Gastroesophageal sphincter (tissue), 4 donors: Measurements from ENCODE around the gene CHKA. TPM values are rescaled to one million over a fixed set of nuclear protein-coding genes. Genes with fewer than 3 reads are reported as not detected.
A peak's percentile ranks its signal among the peaks of the same experiment; 100 is the strongest.

Source experiments
- ATAC-seq: fragments of 150-250 bp; one replicate; pipeline ENCODE4 v1.9.1; 2016; ENCODE audit warnings: mild to moderate bottlenecking, moderate library complexity
- H3K27ac ChIP-seq, 4 donors: fragments of 200-600 bp; sonication (generic) in 3 of 4; 1 replicate in 3 of 4; 2 replicates in 1 of 4; pipeline ENCODE4 v1.5.1; 2016 to 2019
- H3K27me3 ChIP-seq: fragments of 200-600 bp; sonication (generic); one replicate; pipeline ENCODE4 v1.5.1; 2019
- H3K36me3 ChIP-seq, 2 donors: fragments of 200-600 bp; sonication (generic); one replicate each; pipeline ENCODE4 v1.5.1; 2019; ENCODE audit warnings: control low read depth in 1 of 2
- H3K4me1 ChIP-seq, 3 donors: fragments of 200-600 bp; sonication (generic); 1 replicate in 2 of 3; 2 replicates in 1 of 3; pipeline ENCODE4 v1.5.1; 2016 to 2019; ENCODE audit warnings: control low read depth in 2 of 3
- H3K4me3 ChIP-seq, 2 donors: fragments of 200-600 bp; sonication (generic); one replicate each; pipeline ENCODE4 v1.5.1; 2019; ENCODE audit warnings: mild to moderate bottlenecking in 1 of 2, moderate library complexity in 1 of 2
- H3K9me3 ChIP-seq, 3 donors: fragments of 200-600 bp; sonication (generic); one replicate each; pipeline ENCODE4 v1.5.1; 2017 to 2019; ENCODE audit warnings: control low read depth in 2 of 3
- CTCF ChIP-seq, 4 experiments: fragments of 200-600 bp in 2 of 4; fragments of 450-650 bp in 2 of 4; sonication (generic) in 1 of 4; IDR thresholded peaks; one replicate each; pipeline ENCODE4 v1.5.1; 2017 to 2019; ENCODE audit warnings: antibody characterized with exemption in 4 of 4, mild to moderate bottlenecking in 2 of 4, moderate library complexity in 2 of 4
- EP300 ChIP-seq: sonication (generic); formaldehyde crosslinking; IDR thresholded peaks from one replicate; pipeline ENCODE4 v1.6.1; 2017; ENCODE audit warnings: antibody characterized with exemption, mild to moderate bottlenecking
- POLR2A ChIP-seq, 2 donors: fragments of 450-650 bp; IDR thresholded peaks; one replicate each; pipeline ENCODE4 v1.6.1; 2017; ENCODE audit warnings: antibody characterized with exemption in 2 of 2, mild to moderate bottlenecking in 2 of 2, moderate library complexity in 1 of 2
- POLR2AphosphoS5 ChIP-seq: sonication (generic); formaldehyde crosslinking; IDR thresholded peaks from one replicate; pipeline ENCODE4 v1.6.1; 2017; ENCODE audit warnings: antibody characterized with exemption
- WGBS, 2 donors: methylation state at CpG; one replicate each; pipeline ENCODE4 v1.1.5; 2018; ENCODE audit warnings: low coverage in 1 of 2; 5-methylcytosine and 5-hydroxymethylcytosine counted together
- total RNA-seq, 4 donors: library from RNA; depleted of rRNA; stranded (reverse); fragments of >200 nt; gene quantifications; one replicate each; pipeline ENCODE4 v1.1.0, GENCODE V29; 2016

Gene CHKA
- total RNA-seq, 4 donors from 2014 or later, result 11.1 to 66.1 (median 33.9) TPM

DNA sequence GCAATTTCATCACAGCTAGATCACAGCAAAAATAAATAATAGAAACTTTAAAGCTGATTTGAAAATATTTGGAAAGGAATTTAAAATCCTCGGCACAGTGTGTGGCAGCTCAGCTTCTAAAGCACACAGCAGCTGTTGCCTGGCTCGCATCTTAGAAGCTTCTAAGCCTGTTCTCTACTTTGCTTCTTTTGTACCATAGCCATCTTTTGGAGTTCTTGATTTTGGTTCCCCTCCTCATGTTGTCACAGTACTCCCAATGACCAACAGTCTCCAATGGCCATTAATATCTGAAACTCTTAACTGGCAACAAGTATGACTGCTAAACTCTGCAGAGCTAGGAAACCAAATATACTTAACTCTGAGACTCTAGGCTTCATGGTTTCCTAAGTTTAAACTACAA, 28.8 kb downstream of the CHKA start:
- TF ChIP-seq CTCF (IDR thresholded peaks at IDR 0.05), result no peak
- TF ChIP-seq POLR2A (IDR thresholded peaks at IDR 0.05), result no peak
- TF ChIP-seq EP300, result no peak
- no peak for ATAC-seq
- Histone ChIP-seq H3K27ac (no peak overlapping the region), H3K36me3 (peaks cover 0 to 6% of the 10 kb centered on the region in 2 donors), H3K9me3 (no peaks in the 10 kb centered on the region), H3K4me1 (peaks cover 0 to 5% (median 0%) of the 10 kb centered on the region in 3 donors), H3K4me3 (no peak overlapping the region), H3K27me3 (no peaks in the 10 kb centered on the region)
- WGBS, 2 donors, result 66 to 80% methylated on average over 2 of the region's 2 CpGs

- ATAC-seq, result no peak
- TF ChIP-seq POLR2AphosphoS5, result no peak
- TF ChIP-seq CTCF (IDR thresholded peaks at IDR 0.05), result no peak
- TF ChIP-seq POLR2A (IDR thresholded peaks at IDR 0.05), result no peak
- no peak for TF ChIP-seq EP300
- WGBS, 2 donors, result 57 to 68% methylated on average over 5 to 6 of the region's 6 CpGs
- peaks cover 0 to 5% (median 0%) of the 10 kb centered on the region in 3 donors for H3K4me1 ChIP-seq
- H3K27me3 ChIP-seq, result no peaks in the 10 kb centered on the region
- no peaks in the 10 kb centered on the region for H3K9me3 ChIP-seq
- H3K36me3 ChIP-seq, result peaks cover 0 to 6% of the 10 kb centered on the region in 2 donors
- no peak overlapping the region for H3K4me3 ChIP-seq
- no peak overlapping the region for H3K27ac ChIP-seq
These were observed 30.5 kb downstream of the CHKA start for GRCh38 chr11:68090706-68091105.

DNA sequence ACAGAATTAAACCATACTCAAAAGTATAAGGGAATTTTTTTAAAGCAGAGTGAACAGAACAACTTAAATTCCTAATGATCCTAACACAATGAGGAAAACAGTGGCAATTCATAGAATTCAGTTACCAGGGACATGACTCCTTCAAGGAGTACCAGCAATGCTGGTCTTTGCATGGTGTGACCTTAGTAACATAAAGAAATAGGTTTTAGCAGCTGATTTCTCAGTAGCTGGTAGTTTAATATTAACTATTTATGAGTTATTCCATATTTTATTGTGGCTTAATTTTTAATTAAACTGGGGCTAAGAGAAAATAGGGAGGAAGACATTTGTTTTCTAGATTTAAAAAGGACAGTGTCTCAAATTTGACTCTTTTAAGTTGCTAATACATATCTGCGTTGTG, 30.9 kb downstream of the CHKA start:
- WGBS, 2 donors, result 60 to 100% methylated on average over 1 of the region's 1 CpG
- Histone ChIP-seq H3K27ac (no peak overlapping the region), H3K4me3 (no peak overlapping the region), H3K36me3 (peaks cover 0 to 6% of the 10 kb centered on the region in 2 donors), H3K9me3 (no peaks in the 10 kb centered on the region), H3K4me1 (peaks cover 0 to 5% (median 0%) of the 10 kb centered on the region in 3 donors), H3K27me3 (no peaks in the 10 kb centered on the region)
- TF ChIP-seq EP300 (no peak), CTCF (IDR thresholded peaks at IDR 0.05) (no peak), POLR2A (IDR thresholded peaks at IDR 0.05) (no peak), POLR2AphosphoS5 (no peak)
- no peak for ATAC-seq

DNA sequence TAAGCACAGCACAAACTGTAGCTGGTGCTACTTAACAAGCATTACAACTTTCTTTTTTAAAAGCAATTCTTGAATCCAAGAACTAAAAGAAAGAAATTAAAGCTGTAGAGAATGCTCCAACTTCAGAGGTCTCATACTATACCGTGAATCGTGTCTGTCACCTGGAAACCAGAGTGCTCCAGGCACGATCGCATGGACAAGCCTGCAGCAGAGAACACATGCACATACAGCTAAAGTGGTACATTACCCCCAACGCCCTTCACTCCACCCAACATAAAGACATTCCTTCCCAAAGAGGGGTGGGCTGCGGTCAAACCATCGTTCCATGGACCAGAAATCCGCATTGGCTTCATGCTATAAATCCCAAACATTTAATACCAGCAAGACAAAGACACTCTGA, 31.5 kb downstream of the CHKA start:
- WGBS, 2 donors, result 91 to 96% methylated on average over 4 to 8 of the region's 8 CpGs
- no peak for ATAC-seq
- Histone ChIP-seq H3K4me1 (peaks cover 0 to 5% (median 0%) of the 10 kb centered on the region in 3 donors), H3K36me3 (peaks cover 0 to 6% of the 10 kb centered on the region in 2 donors), H3K9me3 (no peaks in the 10 kb centered on the region), H3K4me3 (no peak overlapping the region), H3K27ac (no peak overlapping the region), H3K27me3 (no peaks in the 10 kb centered on the region)
- no peak for TF ChIP-seq POLR2A (IDR thresholded peaks at IDR 0.05)
- no peak for TF ChIP-seq EP300
- TF ChIP-seq CTCF (IDR thresholded peaks at IDR 0.05), result no peak
- no peak for TF ChIP-seq POLR2AphosphoS5

- WGBS, 2 donors, result 89 to 100% methylated on average over 2 to 3 of the region's 3 CpGs
- Histone ChIP-seq H3K4me3 (no peak overlapping the region), H3K27ac (no peak overlapping the region), H3K9me3 (no peaks in the 10 kb centered on the region), H3K4me1 (peaks cover 0 to 25% (median 0%) of the 10 kb centered on the region in 3 donors), H3K27me3 (no peaks in the 10 kb centered on the region), H3K36me3 (peaks cover 0 to 28% of the 10 kb centered on the region in 2 donors)
- ATAC-seq, result no peak
- TF ChIP-seq EP300 (no peak), POLR2AphosphoS5 (peak; percentile 58), CTCF (IDR thresholded peaks at IDR 0.05) (no peak)
These were observed 37.7 kb downstream of the CHKA start for GRCh38 chr11:68083517-68083916.
